ENCODE results near the gene RBSN. TPM values are rescaled to one million over a fixed set of nuclear protein-coding genes. Genes with fewer than 3 reads are reported as not detected.

Gene RBSN
- total RNA-seq, 4 donors from 2014 or later, result 26.8 to 42.6 (median 28.6) TPM

DNA sequence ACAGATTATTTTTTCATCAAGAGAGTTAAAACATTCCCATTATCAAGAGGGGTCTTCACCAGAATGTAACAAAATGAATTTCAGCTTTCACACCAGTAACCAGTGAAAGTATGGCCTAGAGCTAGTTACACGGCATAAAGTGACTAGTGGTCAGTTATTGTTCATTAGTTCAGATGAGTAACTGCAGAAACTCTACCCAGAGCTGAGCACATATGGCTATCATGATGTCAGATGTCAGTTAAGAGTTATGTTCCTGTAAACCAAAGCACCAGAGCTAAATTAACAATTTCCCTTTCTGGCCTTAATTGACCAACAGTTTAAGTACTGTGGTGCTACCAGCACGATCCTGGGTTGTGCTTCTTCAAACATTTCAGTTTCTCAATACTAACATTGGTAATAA is 27.2 kb downstream of the RBSN start:
- ATAC-seq (no peak), DNase-seq (no peak)
- in situ Hi-C loops (cut with MboI; ENCODE audit: low sequenced_read_pairs in 4 of 4), result loop anchor here in 3 of 4 donors (25.0 kb wide), 3 partner anchors 134 to 934 kb away; partner anchors contain the start of genes CCDC174 (in 2 of the 3), NR2C2 (in 2 of the 3) and TMEM43 (in 1 of the 3)
- no peak overlapping the region for H3K4me3 ChIP-seq
- intact Hi-C loops (cut with DNase I; ENCODE audit: low total_unique reads), result no loop called here
- peaks cover 0 to 54% of the 10 kb centered on the region in 2 donors for H3K36me3 ChIP-seq
- TF ChIP-seq POLR2A (IDR thresholded peaks at IDR 0.05), result no peak
- TF ChIP-seq, protein P1, sequence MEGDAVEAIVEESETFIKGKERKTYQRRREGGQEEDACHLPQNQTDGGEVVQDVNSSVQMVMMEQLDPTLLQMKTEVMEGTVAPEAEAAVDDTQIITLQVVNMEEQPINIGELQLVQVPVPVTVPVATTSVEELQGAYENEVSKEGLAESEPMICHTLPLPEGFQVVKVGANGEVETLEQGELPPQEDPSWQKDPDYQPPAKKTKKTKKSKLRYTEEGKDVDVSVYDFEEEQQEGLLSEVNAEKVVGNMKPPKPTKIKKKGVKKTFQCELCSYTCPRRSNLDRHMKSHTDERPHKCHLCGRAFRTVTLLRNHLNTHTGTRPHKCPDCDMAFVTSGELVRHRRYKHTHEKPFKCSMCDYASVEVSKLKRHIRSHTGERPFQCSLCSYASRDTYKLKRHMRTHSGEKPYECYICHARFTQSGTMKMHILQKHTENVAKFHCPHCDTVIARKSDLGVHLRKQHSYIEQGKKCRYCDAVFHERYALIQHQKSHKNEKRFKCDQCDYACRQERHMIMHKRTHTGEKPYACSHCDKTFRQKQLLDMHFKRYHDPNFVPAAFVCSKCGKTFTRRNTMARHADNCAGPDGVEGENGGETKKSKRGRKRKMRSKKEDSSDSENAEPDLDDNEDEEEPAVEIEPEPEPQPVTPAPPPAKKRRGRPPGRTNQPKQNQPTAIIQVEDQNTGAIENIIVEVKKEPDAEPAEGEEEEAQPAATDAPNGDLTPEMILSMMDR (IDR thresholded peaks at IDR 0.05 in 4 of 5, conservative IDR thresholded peaks at IDR 0.05 in 1 of 5), result no peak
- H3K4me1 ChIP-seq, result no peaks in the 10 kb centered on the region
- no peak overlapping the region for H3K27ac ChIP-seq
- H3K27me3 ChIP-seq, result no peaks in the 10 kb centered on the region
- no peaks in the 10 kb centered on the region for H3K9me3 ChIP-seq

DNA sequence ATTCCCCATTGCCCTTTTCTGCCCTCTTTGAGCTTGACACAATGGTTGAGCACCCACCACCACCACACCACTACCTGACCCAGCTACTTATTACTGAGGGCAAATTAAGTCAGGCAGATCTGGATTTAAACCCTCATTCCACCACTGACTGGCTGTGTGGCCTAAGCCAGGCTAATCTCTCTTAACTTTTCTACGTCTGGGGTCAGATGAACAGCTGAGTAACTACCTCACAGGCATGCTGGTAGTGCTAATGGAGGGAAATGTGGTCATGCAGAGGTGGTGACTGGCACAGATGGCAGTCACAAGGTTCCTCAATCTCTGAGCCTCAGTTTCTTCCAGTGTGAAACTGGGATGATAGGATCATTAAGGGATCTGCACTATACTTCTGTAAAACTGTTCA is 29.5 kb downstream of the RBSN start:
- Histone ChIP-seq H3K27ac (no peak overlapping the region), H3K4me3 (no peak overlapping the region), H3K4me1 (peaks cover 3 to 5% of the 10 kb centered on the region in 2 donors), H3K9me3 (no peaks in the 10 kb centered on the region), H3K36me3 (peaks cover 0 to 32% of the 10 kb centered on the region in 2 donors), H3K27me3 (no peaks in the 10 kb centered on the region)
- intact Hi-C loops (cut with DNase I; ENCODE audit: low total_unique reads) (loop anchor here (5.0 kb wide), 1 partner anchor 142 kb away; no protein-coding TSS in a partner anchor), in situ Hi-C loops (cut with MboI; ENCODE audit: low sequenced_read_pairs in 4 of 4) (loop anchor here in 3 of 4 donors (10.0 to 25.0 kb wide), 4 partner anchors 132 to 932 kb away; partner anchors contain the start of genes CCDC174 (in 2 of the 3), NR2C2 (in 2 of the 3) and TMEM43 (in 1 of the 3))
- TF ChIP-seq, protein P1 (IDR thresholded peaks at IDR 0.05 in 4 of 5, conservative IDR thresholded peaks at IDR 0.05 in 1 of 5), result no peak
- TF ChIP-seq POLR2A (IDR thresholded peaks at IDR 0.05), result no peak
- no peak for DNase-seq
- no peak for ATAC-seq

DNA sequence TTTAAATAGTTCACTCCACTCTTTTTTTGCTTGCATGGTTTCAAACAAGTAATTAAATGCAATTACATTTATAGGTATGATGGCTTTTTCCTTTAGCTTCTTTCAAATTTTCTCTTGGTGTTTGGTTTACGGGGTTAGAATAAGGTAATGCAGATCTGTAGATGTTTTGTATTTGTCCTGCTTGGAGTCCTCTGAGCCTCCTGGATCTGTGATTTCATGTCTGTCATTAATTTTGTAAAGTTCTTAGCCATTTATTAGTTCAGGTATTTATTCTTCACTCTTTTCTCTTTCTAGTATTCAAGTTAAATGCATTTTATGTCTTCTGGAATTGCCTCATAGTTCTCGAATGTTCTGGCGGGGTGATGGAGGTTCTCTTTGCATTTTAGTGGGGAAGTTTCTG is 32.5 kb downstream of the RBSN start:
- Histone ChIP-seq H3K27ac (no peak overlapping the region), H3K4me3 (no peak overlapping the region), H3K36me3 (peaks cover 0 to 6% of the 10 kb centered on the region in 2 donors), H3K9me3 (no peaks in the 10 kb centered on the region), H3K4me1 (peaks cover 18 to 20% of the 10 kb centered on the region in 2 donors), H3K27me3 (no peaks in the 10 kb centered on the region)
- TF ChIP-seq, protein P1 (IDR thresholded peaks at IDR 0.05 in 4 of 5, conservative IDR thresholded peaks at IDR 0.05 in 1 of 5), result no peak
- TF ChIP-seq POLR2A (IDR thresholded peaks at IDR 0.05), result no peak
- in situ Hi-C loops (cut with MboI; ENCODE audit: low sequenced_read_pairs in 4 of 4) (loop anchor here in 3 of 4 donors (10.0 to 25.0 kb wide), 4 partner anchors 129 to 929 kb away; partner anchors contain the start of genes CCDC174 (in 2 of the 3), NR2C2 (in 2 of the 3) and TMEM43 (in 1 of the 3)), intact Hi-C loops (cut with DNase I; ENCODE audit: low total_unique reads) (loop anchor here (5.0 kb wide), 1 partner anchor 139 kb away; no protein-coding TSS in a partner anchor)
- DNase-seq (no peak), ATAC-seq (no peak)

DNA sequence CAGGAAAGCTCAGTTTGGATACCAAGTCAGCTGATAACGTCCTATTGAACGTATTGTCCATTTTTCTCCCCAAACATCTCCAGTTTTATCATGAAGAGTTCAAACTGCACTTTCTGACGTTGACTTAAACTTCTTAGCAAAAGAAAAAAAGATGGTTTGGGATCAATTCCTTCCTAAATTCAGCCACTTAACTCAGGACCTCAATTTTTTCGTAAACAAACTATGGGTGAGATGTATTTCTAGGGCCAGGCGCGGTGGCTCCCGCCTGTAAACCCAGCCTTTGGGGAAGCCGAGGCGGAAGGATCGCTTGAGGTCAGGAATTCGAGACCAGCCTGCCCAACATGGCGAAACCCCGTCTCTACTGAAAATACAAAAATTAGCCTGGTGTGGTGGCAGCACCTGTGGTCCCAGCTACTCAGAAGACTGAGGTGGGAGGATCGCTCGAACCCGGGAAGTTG is 33.4 kb downstream of the RBSN start:
- no peaks in the 10 kb centered on the region for H3K27me3 ChIP-seq

More for the DNA sequence above, 33.4 kb downstream of the RBSN start:
- H3K9me3 ChIP-seq, result no peaks in the 10 kb centered on the region
- TF ChIP-seq POLR2A (IDR thresholded peaks at IDR 0.05), result no peak
- TF ChIP-seq, protein P1 (IDR thresholded peaks at IDR 0.05 in 4 of 5, conservative IDR thresholded peaks at IDR 0.05 in 1 of 5), result no peak
- ATAC-seq (peak in 1 of 2 donors; percentile 2), DNase-seq (no peak)
- peaks cover 18 to 20% of the 10 kb centered on the region in 2 donors for H3K4me1 ChIP-seq
- peak overlapping the region; percentile 74 to 99 (median 85) for H3K4me3 ChIP-seq
- in situ Hi-C loops (cut with MboI; ENCODE audit: low sequenced_read_pairs in 4 of 4), result loop anchor here in 3 of 4 donors (10.0 to 25.0 kb wide), 4 partner anchors 128 to 928 kb away; partner anchors contain the start of genes CCDC174 (in 2 of the 3), NR2C2 (in 2 of the 3) and TMEM43 (in 1 of the 3)
- intact Hi-C loops (cut with DNase I; ENCODE audit: low total_unique reads), result loop anchor here (1.0 to 5.0 kb wide), 3 partner anchors 34 to 138 kb away; partner anchors contain the start of gene RBSN
- H3K27ac ChIP-seq, result peak overlapping the region; percentile 83 to 97 (median 94)
- H3K36me3 ChIP-seq, result no peaks in the 10 kb centered on the region
